Large intestine (tissue), 3 donors: Measurements from ENCODE around the gene DNAH9. TPM values are rescaled to one million over a fixed set of nuclear protein-coding genes. Genes with fewer than 3 reads are reported as not detected.

Experiments
- DNase-seq, 2 donors: peaks; one replicate each; pipeline versions ENCODE4 v3.0.0 to v3.0.0-alpha.2; 2013
- H3K27ac ChIP-seq: one replicate; pipeline ENCODE4 v1.5.1; 2013; ENCODE audit warnings: low read length
- H3K27me3 ChIP-seq: 2 replicates; pipeline ENCODE4 v1.6.1; 2013; ENCODE audit warnings: low read length; ENCODE audit not compliant: control insufficient read depth, insufficient read depth
- H3K36me3 ChIP-seq: 2 replicates; pipeline ENCODE4 v1.6.1; 2013; ENCODE audit warnings: low read length; ENCODE audit not compliant: control insufficient read depth, insufficient read depth
- H3K4me1 ChIP-seq: one replicate; pipeline ENCODE4 v1.6.1; 2013; ENCODE audit warnings: low read length; ENCODE audit not compliant: control insufficient read depth, insufficient read depth
- H3K4me3 ChIP-seq: one replicate; pipeline ENCODE4 v1.5.1; 2013; ENCODE audit warnings: low read length
- H3K9me3 ChIP-seq: one replicate; pipeline ENCODE4 v1.6.1; 2013; ENCODE audit warnings: mild to moderate bottlenecking, low read depth, low read length, moderate library complexity; ENCODE audit not compliant: control insufficient read depth
- WGBS: methylation state at CpG from one replicate; pipeline ENCODE4 v1.1.5; 2013; ENCODE audit warnings: low lambda C conversion rate; ENCODE audit not compliant: insufficient coverage; 5-methylcytosine and 5-hydroxymethylcytosine counted together
- polyA plus RNA-seq: library from polyadenylated mRNA; unstranded; fragments of 120-200 nt; gene quantifications from one replicate; pipeline ENCODE4 v1.2.1, GENCODE V29; 2013

The DNAH9 gene
- polyA plus RNA-seq, 1 donor = 0.28 TPM

GRCh38 chr17:11986179-11986941, 388.1 kb downstream of the DNAH9 start:
- H3K4me3 ChIP-seq = no peak overlapping the region
- H3K9me3 ChIP-seq = no peaks in the 10 kb centered on the region
- H3K4me1 ChIP-seq = no peaks in the 10 kb centered on the region
- no peak overlapping the region for H3K27ac ChIP-seq
- 100% methylated on average over 1 of the region's 4 CpGs for WGBS
- H3K36me3 ChIP-seq = peaks cover 44% of the 10 kb centered on the region
- no peaks in the 10 kb centered on the region for H3K27me3 ChIP-seq
- no peak for DNase-seq

DNA sequence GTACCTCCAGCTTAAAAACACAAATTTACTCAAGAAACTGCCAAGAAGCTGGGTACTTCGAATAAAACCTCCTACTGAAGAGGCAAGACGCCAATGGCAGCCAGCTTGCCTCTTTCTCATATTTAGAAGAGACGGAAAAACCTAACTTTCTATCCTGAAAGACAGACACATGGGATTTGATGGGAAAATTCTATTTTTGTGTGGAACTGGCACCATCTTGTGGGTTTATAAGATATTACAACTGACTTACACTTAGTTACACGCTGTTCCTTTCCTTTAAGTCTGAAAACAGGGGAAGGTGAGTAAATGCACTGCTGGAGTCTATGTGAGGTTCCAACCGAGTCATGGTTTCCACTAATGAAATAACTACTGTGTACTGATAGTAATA, 388.7 kb downstream of the DNAH9 start:
- Histone ChIP-seq H3K4me3 (no peak overlapping the region), H3K4me1 (no peaks in the 10 kb centered on the region), H3K36me3 (peaks cover 47% of the 10 kb centered on the region), H3K9me3 (no peaks in the 10 kb centered on the region), H3K27me3 (no peaks in the 10 kb centered on the region), H3K27ac (no peak overlapping the region)
- no peak for DNase-seq
- WGBS = 42% methylated on average over 4 of the region's 5 CpGs

DNA sequence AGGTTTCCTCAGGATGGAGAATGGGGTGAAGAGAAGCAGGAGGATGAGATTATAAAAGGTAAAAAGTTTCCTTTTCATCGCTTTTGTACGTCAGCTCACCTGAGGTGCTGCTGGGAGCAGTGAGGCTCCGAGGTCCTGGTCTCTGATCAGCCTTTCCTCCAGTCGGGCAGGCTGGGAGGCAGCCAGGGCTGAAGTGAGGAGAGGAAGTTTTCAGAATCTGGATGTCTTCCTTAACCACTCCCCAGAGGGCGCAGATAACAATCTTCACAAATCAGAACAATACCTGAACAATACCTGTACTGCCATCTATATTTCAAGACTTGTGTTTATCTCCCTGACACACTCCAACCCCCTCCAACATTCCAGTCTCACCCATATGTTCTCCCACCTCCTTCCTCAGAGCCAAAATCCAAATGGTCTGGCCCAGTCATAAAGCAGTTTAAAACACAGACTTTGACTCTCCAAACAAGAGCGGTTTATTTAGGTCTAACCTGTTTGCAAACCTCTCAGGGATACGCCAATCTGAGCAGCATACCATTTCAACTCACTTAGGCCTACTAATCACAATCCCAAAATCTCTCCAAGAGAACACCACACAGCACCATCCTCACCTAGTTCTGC, 392.2 kb downstream of the DNAH9 start:
- Histone ChIP-seq H3K27me3 (no peaks in the 10 kb centered on the region), H3K36me3 (peaks cover 36% of the 10 kb centered on the region), H3K27ac (no peak overlapping the region), H3K4me1 (no peaks in the 10 kb centered on the region), H3K9me3 (no peaks in the 10 kb centered on the region), H3K4me3 (no peak overlapping the region)
- no peak for DNase-seq
- WGBS = no CpG with 5 or more reads among the region's 7 CpGs

GRCh38 chr17:11991461-11991860, 393.2 kb downstream of the DNAH9 start:
- WGBS = no CpG with 5 or more reads among the region's 4 CpGs
- H3K27me3 ChIP-seq = no peaks in the 10 kb centered on the region
- peaks cover 31% of the 10 kb centered on the region for H3K36me3 ChIP-seq
- no peak overlapping the region for H3K4me3 ChIP-seq
- DNase-seq = no peak
- no peaks in the 10 kb centered on the region for H3K9me3 ChIP-seq
- no peak overlapping the region for H3K27ac ChIP-seq
- no peaks in the 10 kb centered on the region for H3K4me1 ChIP-seq

- no peaks in the 10 kb centered on the region for H3K9me3 ChIP-seq
- peak overlapping the region; percentile 85 for H3K4me3 ChIP-seq
- peaks cover 8% of the 10 kb centered on the region for H3K36me3 ChIP-seq
- H3K27ac ChIP-seq = peak overlapping the region; percentile 93
- H3K27me3 ChIP-seq = no peaks in the 10 kb centered on the region
- WGBS = no CpG with 5 or more reads among the region's 14 CpGs
- peak in 1 of 2 donors; percentile 19 for DNase-seq
- no peaks in the 10 kb centered on the region for H3K4me1 ChIP-seq
Observed at GRCh38 chr17:11996722-11997146, 398.5 kb downstream of the DNAH9 start.

GRCh38 chr17:11997147-11997971, 399.1 kb downstream of the DNAH9 start, which contains the start of gene ZNF18:
Gene ZNF18 (minus strand): TSS chr17:11997475. CDS start chr17:11992829, 4,646 bp downstream.
- H3K27me3 ChIP-seq = no peaks in the 10 kb centered on the region
- peak; percentile 97 for DNase-seq
- WGBS = 0% methylated on average over 4 of the region's 74 CpGs
- peak within 1 kb of the TSS; percentile 93 for H3K27ac ChIP-seq
- peaks cover 2% of the 10 kb centered on the region for H3K36me3 ChIP-seq
- no peaks in the 10 kb centered on the region for H3K4me1 ChIP-seq
- H3K9me3 ChIP-seq = no peaks in the 10 kb centered on the region
- peak within 1 kb of the TSS; percentile 92 for H3K4me3 ChIP-seq

- H3K4me3 ChIP-seq = peak overlapping the region; percentile 92
- H3K36me3 ChIP-seq = no peaks in the 10 kb centered on the region
- H3K27ac ChIP-seq = peak overlapping the region; percentile 78
- no peaks in the 10 kb centered on the region for H3K27me3 ChIP-seq
- no peak for DNase-seq
- no peaks in the 10 kb centered on the region for H3K9me3 ChIP-seq
- WGBS = no CpG with 5 or more reads among the region's 4 CpGs
- H3K4me1 ChIP-seq = no peaks in the 10 kb centered on the region
Observed at GRCh38 chr17:11997972-11998233, 399.6 kb downstream of the DNAH9 start.

DNA sequence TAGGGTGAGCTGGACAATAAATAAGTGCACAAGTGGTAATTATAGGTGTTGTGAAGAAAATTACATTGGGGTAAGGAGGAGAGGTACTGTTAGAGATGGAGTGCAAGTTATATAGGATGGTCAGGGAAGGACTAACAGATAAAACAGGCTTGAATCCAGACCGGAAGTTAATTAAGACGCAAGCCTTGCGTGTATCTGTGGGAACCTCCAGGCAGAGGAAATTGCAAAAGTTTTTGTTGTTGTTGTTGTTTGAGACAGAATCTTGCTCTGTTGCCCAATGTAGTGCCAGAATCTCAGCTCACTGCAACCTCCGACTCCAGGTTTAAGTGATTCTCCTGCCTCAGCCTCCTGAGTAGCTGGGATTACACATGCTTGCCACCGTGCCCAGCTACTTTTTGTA, 401.4 kb downstream of the DNAH9 start:
- H3K4me3 ChIP-seq = no peak overlapping the region
- H3K27me3 ChIP-seq = no peaks in the 10 kb centered on the region
- H3K9me3 ChIP-seq = no peaks in the 10 kb centered on the region
- WGBS = no CpG with 5 or more reads among the region's 5 CpGs
- no peaks in the 10 kb centered on the region for H3K36me3 ChIP-seq
- no peak for DNase-seq
- no peak overlapping the region for H3K27ac ChIP-seq
- no peaks in the 10 kb centered on the region for H3K4me1 ChIP-seq

DNA sequence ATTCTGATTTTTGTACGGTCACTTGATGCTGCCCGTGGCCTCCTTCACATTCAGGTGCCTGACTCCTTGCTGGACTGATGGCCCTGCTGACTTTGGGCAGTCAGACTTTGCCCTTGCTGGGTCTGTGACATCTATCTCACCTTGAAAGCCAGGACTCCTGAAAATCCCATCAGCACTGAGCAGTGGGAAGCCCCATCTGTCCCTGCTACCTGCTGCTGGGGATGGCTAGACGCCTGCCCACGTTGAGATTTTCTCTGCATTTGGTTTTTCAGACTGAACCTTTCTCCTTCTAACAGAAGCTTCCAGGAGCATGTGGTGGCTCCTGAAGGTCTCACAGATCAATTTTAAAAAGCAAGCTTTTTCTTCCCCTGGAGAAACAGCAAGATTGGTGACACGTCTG, 409.2 kb downstream of the DNAH9 start:
- Histone ChIP-seq H3K27me3 (no peaks in the 10 kb centered on the region), H3K4me1 (no peaks in the 10 kb centered on the region), H3K9me3 (no peaks in the 10 kb centered on the region), H3K4me3 (no peak overlapping the region), H3K36me3 (no peaks in the 10 kb centered on the region), H3K27ac (no peak overlapping the region)
- WGBS = no CpG with 5 or more reads among the region's 5 CpGs
- DNase-seq = no peak
